ENCODE measurements around the gene XPA. TPM values are rescaled to one million over a fixed set of nuclear protein-coding genes. Genes with fewer than 3 reads are reported as not detected.

The XPA gene
- total and polyA plus RNA-seq, 2 of the 8 experiments (the other 6 are each of a cell fraction or from before 2014, with no cell fraction given), result 0.24 to 2.6 TPM

DNA sequence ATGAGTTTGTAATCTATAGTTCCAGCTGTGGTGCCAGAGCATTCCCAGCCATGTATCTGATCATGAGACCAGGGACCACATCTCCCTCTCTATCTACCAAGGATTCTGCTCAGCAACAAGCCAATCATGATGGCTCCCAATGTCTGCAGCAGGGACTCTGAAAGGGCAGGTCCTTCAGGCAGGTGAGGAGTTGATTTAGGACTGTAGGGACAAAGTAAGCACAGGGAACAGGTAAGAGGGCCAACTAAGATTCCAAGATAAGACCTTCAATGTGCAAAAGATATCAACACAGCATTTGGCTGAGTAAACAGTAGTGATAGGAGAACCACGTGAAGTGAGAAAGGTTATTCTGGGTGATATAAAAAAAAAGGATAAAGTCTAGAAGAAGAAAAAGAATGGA, 8.5 kb downstream of the XPA start (continued):
- no peak for TF ChIP-seq EP300 (IDR thresholded peaks at IDR 0.05; ENCODE audit: borderline replicate concordance in 1 of 2, low read depth in 2 of 2, low read length in 2 of 2)
- TF ChIP-seq NANOG (IDR thresholded peaks at IDR 0.05; ENCODE audit: insufficient read depth, low read depth, low read length, poor library complexity, severe bottlenecking), result no peak
- no peak for TF ChIP-seq KDM1A (IDR thresholded peaks at IDR 0.05; ENCODE audit: borderline replicate concordance, low read length)
- no peak for TF ChIP-seq BCL11A (IDR thresholded peaks at IDR 0.05; ENCODE audit: low read depth in 2 of 2, low read length in 2 of 2)
- TF ChIP-seq, protein P1, sequence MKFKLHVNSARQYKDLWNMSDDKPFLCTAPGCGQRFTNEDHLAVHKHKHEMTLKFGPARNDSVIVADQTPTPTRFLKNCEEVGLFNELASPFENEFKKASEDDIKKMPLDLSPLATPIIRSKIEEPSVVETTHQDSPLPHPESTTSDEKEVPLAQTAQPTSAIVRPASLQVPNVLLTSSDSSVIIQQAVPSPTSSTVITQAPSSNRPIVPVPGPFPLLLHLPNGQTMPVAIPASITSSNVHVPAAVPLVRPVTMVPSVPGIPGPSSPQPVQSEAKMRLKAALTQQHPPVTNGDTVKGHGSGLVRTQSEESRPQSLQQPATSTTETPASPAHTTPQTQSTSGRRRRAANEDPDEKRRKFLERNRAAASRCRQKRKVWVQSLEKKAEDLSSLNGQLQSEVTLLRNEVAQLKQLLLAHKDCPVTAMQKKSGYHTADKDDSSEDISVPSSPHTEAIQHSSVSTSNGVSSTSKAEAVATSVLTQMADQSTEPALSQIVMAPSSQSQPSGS (IDR thresholded peaks at IDR 0.05; ENCODE audit: low read length), result no peak
- no peak for TF ChIP-seq ASH2L (IDR thresholded peaks at IDR 0.05; ENCODE audit: low read length)
- no peak for TF ChIP-seq FOSL1 (IDR thresholded peaks at IDR 0.05; ENCODE audit: insufficient read depth, low read depth, low read length)
